Measurements from ENCODE around the gene DFFA.

DFFA gene

DNA sequence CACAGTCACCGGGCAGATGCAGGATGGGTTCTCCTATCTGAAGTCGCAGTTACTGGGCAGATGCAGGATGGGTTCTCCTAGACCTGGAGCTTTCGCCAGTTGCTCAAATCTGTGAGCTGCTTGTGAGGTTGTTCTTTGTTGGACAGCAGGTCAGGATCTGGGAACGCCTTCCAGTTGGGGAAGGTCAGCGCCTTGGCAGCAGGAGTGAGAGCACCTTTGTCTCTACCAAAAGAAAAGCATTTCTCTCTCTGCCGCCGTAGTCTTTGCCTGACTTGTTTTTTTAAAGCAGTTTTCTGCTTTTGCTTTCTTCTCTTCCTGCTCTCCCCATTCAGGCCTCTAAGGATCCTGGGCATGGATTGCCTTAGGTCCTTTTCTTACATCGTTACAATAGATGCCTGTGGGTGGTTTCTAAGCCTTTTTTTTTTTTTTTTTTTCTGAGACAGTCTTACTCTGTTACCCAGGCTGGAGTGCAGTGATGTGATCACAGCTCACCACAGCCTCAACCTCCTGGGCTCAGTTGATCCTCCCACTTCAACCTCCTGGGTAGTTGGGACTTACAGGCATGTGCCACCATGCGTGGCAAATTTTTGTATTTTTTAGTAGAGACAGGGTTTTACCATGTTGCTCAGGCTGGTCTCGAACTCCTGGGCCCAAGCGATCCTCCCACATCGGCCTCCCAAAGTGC is 18.1 kb upstream of the DFFA start:
- TF ChIP-seq, protein P1, sequence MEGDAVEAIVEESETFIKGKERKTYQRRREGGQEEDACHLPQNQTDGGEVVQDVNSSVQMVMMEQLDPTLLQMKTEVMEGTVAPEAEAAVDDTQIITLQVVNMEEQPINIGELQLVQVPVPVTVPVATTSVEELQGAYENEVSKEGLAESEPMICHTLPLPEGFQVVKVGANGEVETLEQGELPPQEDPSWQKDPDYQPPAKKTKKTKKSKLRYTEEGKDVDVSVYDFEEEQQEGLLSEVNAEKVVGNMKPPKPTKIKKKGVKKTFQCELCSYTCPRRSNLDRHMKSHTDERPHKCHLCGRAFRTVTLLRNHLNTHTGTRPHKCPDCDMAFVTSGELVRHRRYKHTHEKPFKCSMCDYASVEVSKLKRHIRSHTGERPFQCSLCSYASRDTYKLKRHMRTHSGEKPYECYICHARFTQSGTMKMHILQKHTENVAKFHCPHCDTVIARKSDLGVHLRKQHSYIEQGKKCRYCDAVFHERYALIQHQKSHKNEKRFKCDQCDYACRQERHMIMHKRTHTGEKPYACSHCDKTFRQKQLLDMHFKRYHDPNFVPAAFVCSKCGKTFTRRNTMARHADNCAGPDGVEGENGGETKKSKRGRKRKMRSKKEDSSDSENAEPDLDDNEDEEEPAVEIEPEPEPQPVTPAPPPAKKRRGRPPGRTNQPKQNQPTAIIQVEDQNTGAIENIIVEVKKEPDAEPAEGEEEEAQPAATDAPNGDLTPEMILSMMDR (IDR thresholded peaks at IDR 0.05; ENCODE audit: insufficient read depth, missing control alignments) = no peak
- DNase-seq (ENCODE audit: insufficient read length, low spot score) (no peak), FAIRE-seq (no peak)

DNA sequence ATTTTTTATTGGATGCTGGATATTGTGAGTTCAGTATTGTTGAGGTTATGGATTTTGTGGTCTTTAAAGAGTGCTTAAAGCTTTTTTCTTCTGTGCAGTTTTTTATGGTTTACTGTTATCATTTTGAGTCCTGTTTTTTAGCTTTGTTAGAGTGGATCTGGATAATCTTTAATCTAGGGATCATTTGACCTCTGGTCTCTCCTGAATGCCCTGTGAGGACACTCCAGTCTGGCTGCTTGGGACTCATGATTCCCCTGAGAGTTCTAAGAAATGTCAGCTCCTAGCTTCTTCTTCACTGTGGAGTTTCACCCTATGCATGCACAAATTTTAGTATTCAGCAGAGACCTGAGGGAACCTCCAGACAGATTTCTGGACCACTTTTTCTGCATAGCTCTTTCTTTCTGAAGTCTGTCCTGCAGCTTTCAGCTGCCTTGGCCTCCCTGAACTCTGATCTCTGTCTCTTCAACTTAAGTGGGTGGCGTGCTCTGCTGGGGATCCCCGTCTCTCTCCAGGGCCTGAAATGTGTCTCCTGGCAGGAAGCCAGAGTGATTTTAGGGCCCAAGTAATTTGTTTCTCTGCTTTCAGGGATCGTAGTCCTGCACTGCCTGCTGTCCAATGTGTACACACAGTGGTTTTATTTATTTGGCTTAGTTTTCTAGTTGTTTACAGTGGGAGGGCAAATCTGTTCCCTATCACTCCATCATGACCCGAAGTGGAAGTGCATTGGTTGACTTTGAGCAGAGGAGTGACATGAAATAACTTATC is 17.1 kb upstream of the DFFA start:
- TF ChIP-seq, protein P1 (IDR thresholded peaks at IDR 0.05; ENCODE audit: insufficient read depth, missing control alignments) = no peak
- DNase-seq (ENCODE audit: insufficient read length, low spot score) = no peak
- no peak for FAIRE-seq

DNA sequence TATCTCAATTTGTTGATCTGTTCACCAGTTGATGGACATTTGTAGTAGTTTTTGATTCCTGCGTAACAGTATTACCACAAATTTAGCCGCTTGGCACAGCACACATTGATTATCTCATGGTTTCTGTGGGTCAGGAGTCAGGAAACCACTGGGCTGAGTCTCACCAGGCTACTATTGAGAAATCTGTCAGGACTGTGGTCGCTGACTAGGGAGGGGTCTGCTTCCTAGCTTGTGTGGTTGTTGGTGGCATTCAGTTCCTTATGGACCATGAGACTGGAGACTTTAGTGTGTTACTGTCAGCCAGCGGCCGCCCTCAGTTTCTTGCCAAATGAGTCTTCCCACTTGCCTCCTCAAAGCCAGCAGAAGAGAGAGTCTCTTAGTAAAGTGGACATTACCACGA is 12.2 kb upstream of the DFFA start:
- TF ChIP-seq, protein P1 (IDR thresholded peaks at IDR 0.05; ENCODE audit: insufficient read depth, missing control alignments) = no peak
- no peak for DNase-seq (ENCODE audit: insufficient read length, low spot score)

GRCh38 chr1:10480614-10481013 is 8.3 kb upstream of the DFFA start:
- FAIRE-seq (no peak), DNase-seq (ENCODE audit: insufficient read length, low spot score) (no peak)
- TF ChIP-seq, protein P1 (IDR thresholded peaks at IDR 0.05; ENCODE audit: insufficient read depth, missing control alignments) = no peak

More for the DNA sequence above, 12.2 kb upstream of the DFFA start:
- FAIRE-seq = no peak

GRCh38 chr1:10479296-10479695 is 7.0 kb upstream of the DFFA start:
- FAIRE-seq (no peak), DNase-seq (ENCODE audit: insufficient read length, low spot score) (no peak)
- TF ChIP-seq, protein P1 (IDR thresholded peaks at IDR 0.05; ENCODE audit: insufficient read depth, missing control alignments) = no peak

DNA sequence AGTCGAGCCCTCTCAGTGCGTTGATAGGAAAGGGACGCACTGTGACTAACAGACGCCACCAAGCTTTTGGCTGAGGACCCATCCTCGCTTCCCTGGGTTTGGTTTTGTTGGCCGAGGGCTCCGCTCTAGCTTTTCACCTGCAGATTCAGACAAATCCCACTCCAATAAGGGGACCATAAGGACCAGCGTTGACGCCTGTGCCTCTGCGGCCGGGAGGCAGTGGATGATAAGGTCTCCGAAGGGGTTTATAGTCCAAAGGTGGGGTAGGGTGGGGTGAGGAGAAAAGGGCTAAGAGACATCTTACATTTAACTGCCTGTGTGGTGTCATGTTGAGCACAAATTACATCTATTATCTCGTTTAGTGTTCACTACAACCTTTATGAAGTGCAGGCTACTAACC is 3.2 kb upstream of the DFFA start:
- FAIRE-seq (no peak), DNase-seq (ENCODE audit: insufficient read length, low spot score) (no peak)
- TF ChIP-seq, protein P1 (IDR thresholded peaks at IDR 0.05; ENCODE audit: insufficient read depth, missing control alignments) = no peak

Data from D721Med (cell line).